GM23248 (cell line): ENCODE data around the gene PPFIBP2. TPM values are rescaled to one million over a fixed set of nuclear protein-coding genes. Genes with fewer than 3 reads are reported as not detected.

ENCODE experiments used
- DNase-seq: peaks from one replicate; pipeline ENCODE4 v3.0.0-alpha.2; 2015
- H2AFZ ChIP-seq: fragments of 200-600 bp; sonication (generic); 2 replicates; pipeline ENCODE4 v1.6.1; 2016; ENCODE audit warnings: antibody characterized with exemption
- H3F3A ChIP-seq: fragments of 200-600 bp; sonication (generic); 2 replicates; pipeline ENCODE4 v1.6.1; 2016; ENCODE audit warnings: mild to moderate bottlenecking, antibody characterized with exemption, mixed run types; ENCODE audit not compliant: insufficient read depth
- H3K27ac ChIP-seq: fragments of 200-600 bp; sonication (generic); 2 replicates; pipeline ENCODE4 v1.5.1; 2016; ENCODE audit warnings: mild to moderate bottlenecking
- H3K27me3 ChIP-seq: fragments of 200-600 bp; sonication (generic); replicated peaks from 2 replicates; pipeline ENCODE4 v1.6.1; 2016; ENCODE audit warnings: mild to moderate bottlenecking; ENCODE audit not compliant: insufficient read depth
- H3K36me3 ChIP-seq: fragments of 200-600 bp; sonication (generic); 2 replicates; pipeline ENCODE4 v1.6.1; 2016; ENCODE audit warnings: low read depth, mild to moderate bottlenecking
- H3K4me1 ChIP-seq: fragments of 200-600 bp; sonication (generic); 2 replicates; pipeline ENCODE4 v1.6.1; 2016; ENCODE audit warnings: mild to moderate bottlenecking; ENCODE audit not compliant: insufficient read depth
- H3K4me2 ChIP-seq: fragments of 200-600 bp; sonication (generic); one replicate; pipeline ENCODE4 v1.6.1; 2016; ENCODE audit warnings: mild to moderate bottlenecking; ENCODE audit not compliant: unreplicated experiment
- H3K4me3 ChIP-seq: fragments of 200-600 bp; sonication (generic); 2 replicates; pipeline ENCODE4 v1.5.1; 2016; ENCODE audit warnings: mild to moderate bottlenecking
- H3K79me2 ChIP-seq: fragments of 200-600 bp; sonication (generic); 2 replicates; pipeline ENCODE4 v1.6.1; 2016; ENCODE audit warnings: mild to moderate bottlenecking; ENCODE audit not compliant: insufficient read depth
- H3K9ac ChIP-seq: fragments of 200-600 bp; sonication (generic); 2 replicates; pipeline ENCODE4 v1.6.1; 2016; ENCODE audit warnings: mild to moderate bottlenecking
- H3K9me2 ChIP-seq: fragments of 200-600 bp; sonication (generic); 2 replicates; pipeline ENCODE4 v1.6.1; 2016; ENCODE audit warnings: mixed run types, mild to moderate bottlenecking, moderate library complexity; ENCODE audit not compliant: insufficient read depth
- H3K9me3 ChIP-seq: fragments of 200-600 bp; sonication (generic); one replicate; pipeline ENCODE4 v1.6.1; 2017; ENCODE audit warnings: low read depth
- H4K20me1 ChIP-seq: fragments of 200-600 bp; sonication (generic); 2 replicates; pipeline ENCODE4 v1.6.0; 2016; ENCODE audit not compliant: insufficient read depth
- EZH2 ChIP-seq: fragments of 200-600 bp; sonication (generic); IDR thresholded peaks from 2 replicates; pipeline ENCODE4 v1.6.1; 2018; ENCODE audit warnings: antibody characterized with exemption, mild to moderate bottlenecking; ENCODE audit not compliant: insufficient read depth, poor library complexity, severe bottlenecking
- EZH2phosphoT487 ChIP-seq: fragments of 200-600 bp; sonication (generic); IDR thresholded peaks from 2 replicates; pipeline ENCODE4 v1.6.1; 2018; ENCODE audit warnings: antibody characterized with exemption, moderate library complexity, mild to moderate bottlenecking, low read depth; ENCODE audit not compliant: insufficient read depth
- WGBS, 2 experiments: methylation state at CpG; one replicate each; pipeline ENCODE4 v1.1.6; 2015 to 2017; ENCODE audit warnings: low lambda C conversion rate in 2 of 2, low coverage in 1 of 2; ENCODE audit errors: missing lambda C conversion rate in 2 of 2; 5-methylcytosine and 5-hydroxymethylcytosine counted together
- in situ Hi-C: fragments of 300-500 bp; cut with MboI; formaldehyde crosslinking; loops from 2 replicates; pipeline ENCODE4 v1.15.0; 2020
- polyA plus RNA-seq: library from polyadenylated mRNA; unstranded; fragments of >200 nt; fragmentation: Nextera tagmentation; extraction: Ambion mirVana; gene quantifications from 2 replicates; pipeline ENCODE4 v1.2.1, GENCODE V29; 2016
- total RNA-seq: library from RNA; depleted of rRNA; stranded (reverse); fragments of >200 nt; shearing (Covaris generic); gene quantifications from 2 replicates; pipeline ENCODE4 v1.2.3, GENCODE V29; 2014

PPFIBP2 gene
- total and polyA plus RNA-seq, 2 experiments from 2014 or later = 4.1 to 5.9 TPM

DNA sequence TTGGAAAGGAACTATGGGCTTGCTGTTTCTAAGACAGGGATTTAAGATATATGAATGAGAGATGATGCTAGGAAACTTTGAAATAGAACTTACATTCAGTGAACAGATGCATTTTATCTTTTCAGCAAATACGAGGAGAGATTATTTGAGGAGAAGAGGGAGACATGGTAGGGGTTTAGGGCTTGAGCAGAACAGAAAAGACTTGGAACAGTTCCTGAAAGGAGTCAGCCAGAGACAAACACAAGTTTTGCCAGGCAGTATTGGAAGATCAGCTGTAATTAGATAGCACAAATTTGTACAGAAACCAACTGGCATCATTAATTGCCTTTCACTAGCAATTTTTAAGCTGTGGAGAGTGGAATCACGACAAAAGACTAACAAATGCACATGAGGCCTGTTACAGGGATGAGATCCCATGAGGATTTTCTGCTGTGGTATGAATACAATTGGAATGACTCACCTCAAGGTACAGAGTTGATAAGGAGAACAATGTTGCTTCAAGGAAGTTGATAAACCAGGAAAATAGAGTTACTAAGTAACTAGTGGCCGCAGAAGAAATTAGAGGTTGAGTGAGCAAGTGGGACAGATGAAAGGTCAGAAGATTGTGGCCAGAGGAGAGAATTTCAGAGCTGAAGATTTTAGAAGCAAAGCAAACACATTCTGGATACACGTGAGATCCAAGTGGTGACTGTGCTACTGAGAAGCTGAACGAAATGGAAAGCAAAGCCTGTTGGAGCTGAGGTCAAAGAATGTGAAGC, 91.6 kb downstream of the PPFIBP2 start:
- H4K20me1 ChIP-seq = no peaks in the 10 kb centered on the region
- peak; percentile 44 for DNase-seq
- no peak overlapping the region for H3K4me3 ChIP-seq
- H3F3A ChIP-seq = peaks cover 27% of the 10 kb centered on the region
- WGBS, 2 experiments = 44 to 53% methylated on average over 5 of the region's 5 CpGs
- H3K4me1 ChIP-seq = peaks cover 30% of the 10 kb centered on the region
- in situ Hi-C loops = no loop called here
- no peak for TF ChIP-seq EZH2phosphoT487
- no peak for TF ChIP-seq EZH2
- no peak overlapping the region for H2AFZ ChIP-seq
- no peaks in the 10 kb centered on the region for H3K9me2 ChIP-seq
- no peak overlapping the region for H3K9ac ChIP-seq
- H3K4me2 ChIP-seq = no peak overlapping the region
- no peaks in the 10 kb centered on the region for H3K36me3 ChIP-seq
- H3K79me2 ChIP-seq = no peaks in the 10 kb centered on the region
- no peak overlapping the region for H3K27ac ChIP-seq
- H3K27me3 ChIP-seq = no peaks in the 10 kb centered on the region
- no peaks in the 10 kb centered on the region for H3K9me3 ChIP-seq

DNA sequence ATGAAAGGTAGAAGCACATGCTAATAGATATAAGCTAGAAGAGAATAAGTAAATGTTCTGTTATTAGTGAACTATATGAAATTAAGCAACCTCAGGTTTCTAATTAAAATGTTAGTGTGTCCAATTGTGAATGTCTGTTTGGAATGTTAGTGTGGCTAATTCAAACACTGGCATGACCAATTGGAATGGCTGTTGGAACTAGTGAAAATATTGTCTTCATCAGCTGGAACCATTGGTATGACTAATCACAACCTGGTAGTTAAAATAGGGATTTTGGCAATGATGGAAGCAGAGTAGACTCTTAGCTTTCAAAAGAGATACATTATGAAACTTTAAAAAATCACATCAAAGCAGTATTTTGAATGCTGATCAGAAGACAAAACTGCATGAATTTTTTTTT, 92.7 kb downstream of the PPFIBP2 start:
- in situ Hi-C loops = no loop called here

DNA sequence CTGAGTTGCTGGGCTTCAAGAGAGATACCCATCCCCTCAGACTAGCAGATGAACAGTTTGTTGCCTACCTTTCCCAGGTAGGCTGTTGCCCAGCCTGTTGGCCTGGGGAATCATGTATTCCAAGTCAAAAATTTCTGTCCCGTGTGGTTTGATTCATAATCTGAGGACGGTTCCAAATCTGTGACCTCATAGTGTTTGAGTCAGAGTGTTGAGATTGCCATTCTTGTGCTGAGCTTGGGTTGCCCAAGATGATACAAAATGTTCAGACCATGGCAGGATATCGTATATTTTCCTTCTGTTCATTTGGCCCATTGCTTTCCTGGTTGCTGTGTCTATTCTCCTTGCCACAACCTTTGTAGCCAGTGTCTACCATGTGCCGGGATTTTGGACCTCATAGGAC, 95.2 kb downstream of the PPFIBP2 start:
- H3K27ac ChIP-seq = no peak overlapping the region
- H3K4me3 ChIP-seq = no peak overlapping the region
- in situ Hi-C loops = no loop called here
- H3F3A ChIP-seq = peaks cover 9% of the 10 kb centered on the region
- 16 to 19% methylated on average over 4 of the region's 4 CpGs for WGBS, 2 experiments
- H3K9me3 ChIP-seq = no peaks in the 10 kb centered on the region
- H3K4me2 ChIP-seq = no peak overlapping the region
- peak; percentile 71 for DNase-seq
- H3K36me3 ChIP-seq = no peaks in the 10 kb centered on the region
- H3K27me3 ChIP-seq = no peaks in the 10 kb centered on the region
- H3K9me2 ChIP-seq = no peaks in the 10 kb centered on the region
- H2AFZ ChIP-seq = no peak overlapping the region
- H3K9ac ChIP-seq = no peak overlapping the region
- peaks cover 15% of the 10 kb centered on the region for H3K4me1 ChIP-seq
- H3K79me2 ChIP-seq = no peaks in the 10 kb centered on the region
- no peaks in the 10 kb centered on the region for H4K20me1 ChIP-seq
- TF ChIP-seq EZH2 (no peak), EZH2phosphoT487 (no peak)

More for the DNA sequence above, 92.7 kb downstream of the PPFIBP2 start:
- Histone ChIP-seq H3K27ac (no peak overlapping the region), H3K79me2 (no peaks in the 10 kb centered on the region), H3K4me1 (peaks cover 22% of the 10 kb centered on the region), H3K4me2 (no peak overlapping the region), H3K9me3 (no peaks in the 10 kb centered on the region), H3F3A (peaks cover 16% of the 10 kb centered on the region), H3K9ac (no peak overlapping the region), H3K27me3 (no peaks in the 10 kb centered on the region), H3K36me3 (no peaks in the 10 kb centered on the region), H2AFZ (no peak overlapping the region), H4K20me1 (no peaks in the 10 kb centered on the region), H3K9me2 (no peaks in the 10 kb centered on the region), H3K4me3 (no peak overlapping the region)
- peak; percentile 10 for DNase-seq
- TF ChIP-seq EZH2 = no peak
- no peak for TF ChIP-seq EZH2phosphoT487

DNA sequence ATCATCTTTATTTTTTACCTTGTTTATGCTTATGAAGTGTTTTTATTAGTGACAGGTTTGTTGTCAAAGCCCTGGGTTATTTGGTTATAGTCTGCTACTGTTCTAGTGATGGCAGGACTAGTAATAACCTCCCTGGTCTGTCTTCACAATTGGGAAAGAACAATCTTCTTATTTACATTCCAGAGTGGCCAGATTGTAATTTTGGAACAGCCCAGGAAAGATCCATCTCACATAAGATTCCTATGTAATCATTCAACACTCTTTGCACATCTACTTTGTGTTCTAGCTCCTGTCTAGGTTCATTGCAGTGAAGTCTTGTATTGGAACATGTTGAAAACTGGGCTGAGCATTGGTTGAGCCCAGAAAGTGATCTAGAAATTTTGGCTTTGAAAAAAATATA, 95.7 kb downstream of the PPFIBP2 start:
- in situ Hi-C loops = no loop called here
- Histone ChIP-seq H3K79me2 (no peaks in the 10 kb centered on the region), H3K27ac (no peak overlapping the region), H3K4me2 (no peak overlapping the region), H3F3A (peaks cover 9% of the 10 kb centered on the region), H3K4me1 (peaks cover 15% of the 10 kb centered on the region), H3K9ac (no peak overlapping the region), H3K4me3 (no peak overlapping the region), H3K36me3 (no peaks in the 10 kb centered on the region), H4K20me1 (no peaks in the 10 kb centered on the region), H3K9me3 (no peaks in the 10 kb centered on the region), H3K27me3 (no peaks in the 10 kb centered on the region), H3K9me2 (no peaks in the 10 kb centered on the region), H2AFZ (no peak overlapping the region)
- TF ChIP-seq EZH2phosphoT487 (no peak), EZH2 (no peak)
- DNase-seq = peak; percentile 28

DNA sequence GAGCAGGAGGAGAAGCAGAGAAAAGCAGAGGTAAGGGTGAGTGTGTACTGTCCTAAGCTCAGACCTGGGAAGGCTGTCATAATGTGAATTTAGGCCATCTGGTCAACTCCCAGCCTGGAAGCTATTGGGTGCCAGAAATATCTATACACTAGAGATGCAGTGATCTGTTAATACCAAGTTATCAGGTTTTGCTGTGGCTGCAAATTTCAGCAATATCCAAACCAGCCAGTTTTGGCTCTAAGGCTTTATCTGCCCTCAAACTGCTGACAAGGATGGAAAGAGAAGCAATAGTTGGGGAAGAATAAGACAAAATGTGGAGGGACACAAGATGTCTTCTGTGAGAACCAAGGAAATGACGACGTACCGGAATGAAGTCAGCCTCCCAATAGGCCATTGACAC, 96.6 kb downstream of the PPFIBP2 start:
- Histone ChIP-seq H3K9me2 (no peaks in the 10 kb centered on the region), H2AFZ (no peak overlapping the region), H3K4me2 (no peak overlapping the region), H3K79me2 (no peaks in the 10 kb centered on the region), H3K9me3 (no peaks in the 10 kb centered on the region), H3K36me3 (no peaks in the 10 kb centered on the region), H3K4me1 (peaks cover 11% of the 10 kb centered on the region), H3F3A (peaks cover 5% of the 10 kb centered on the region), H3K27me3 (no peaks in the 10 kb centered on the region), H3K27ac (no peak overlapping the region), H3K9ac (no peak overlapping the region), H4K20me1 (no peaks in the 10 kb centered on the region), H3K4me3 (no peak overlapping the region)
- TF ChIP-seq EZH2phosphoT487 (no peak), EZH2 (no peak)
- in situ Hi-C loops = no loop called here
- WGBS, 2 experiments = 93 to 100% methylated on average over 3 of the region's 3 CpGs
- DNase-seq = no peak
